Loucy (cell line): Measurements from ENCODE around the gene TESMIN.

ENCODE experiments used
- H2AFZ ChIP-seq: fragments of 200-600 bp; sonication (generic); 2 replicates; pipeline ENCODE4 v1.6.0; 2016; ENCODE audit warnings: antibody characterized with exemption, mild to moderate bottlenecking, low read length, moderate library complexity
- H3F3A ChIP-seq: fragments of 200-600 bp; 2 replicates; pipeline ENCODE4 v1.6.0; 2016; ENCODE audit warnings: antibody characterized with exemption, low read depth, mild to moderate bottlenecking
- H3K27me3 ChIP-seq: fragments of 200-600 bp; sonication (generic); 2 replicates; pipeline ENCODE4 v1.6.1; 2014; ENCODE audit warnings: low read length, mild to moderate bottlenecking; ENCODE audit not compliant: insufficient read depth, poor library complexity, severe bottlenecking
- H3K36me3 ChIP-seq: fragments of 200-600 bp; sonication (generic); 2 replicates; pipeline ENCODE4 v1.6.1; 2016; ENCODE audit warnings: low read length; ENCODE audit not compliant: insufficient read depth
- H3K4me1 ChIP-seq: fragments of 200-600 bp; sonication (generic); 2 replicates; pipeline ENCODE4 v1.5.1; 2014; ENCODE audit warnings: low read length, mild to moderate bottlenecking; ENCODE audit not compliant: insufficient read depth, poor library complexity, severe bottlenecking
- H3K4me2 ChIP-seq: fragments of 200-600 bp; sonication (generic); 2 replicates; pipeline ENCODE4 v1.6.0; 2014; ENCODE audit warnings: antibody characterized with exemption, low read length, low read depth, mild to moderate bottlenecking; ENCODE audit not compliant: poor library complexity, severe bottlenecking
- H3K4me3 ChIP-seq: fragments of 200-600 bp; sonication (generic); 2 replicates; pipeline ENCODE4 v1.5.1; 2014; ENCODE audit warnings: low read length, mild to moderate bottlenecking, mixed read lengths; ENCODE audit not compliant: poor library complexity, severe bottlenecking
- H3K79me2 ChIP-seq: fragments of 200-600 bp; sonication (generic); 2 replicates; pipeline ENCODE4 v1.6.1; 2014; ENCODE audit warnings: low read length; ENCODE audit not compliant: insufficient read depth
- H3K9ac ChIP-seq: fragments of 200-600 bp; sonication (generic); 2 replicates; pipeline ENCODE4 v1.6.0; 2014; ENCODE audit warnings: mild to moderate bottlenecking, low read depth, low read length, moderate library complexity; ENCODE audit not compliant: poor library complexity, severe bottlenecking
- H3K9me2 ChIP-seq: fragments of 200-600 bp; sonication (generic); replicated peaks from 2 replicates; pipeline ENCODE4 v1.6.1; 2016; ENCODE audit warnings: low read depth, low read length, mixed read lengths
- H3K9me3 ChIP-seq: fragments of 200-600 bp; sonication (generic); 2 replicates; pipeline ENCODE4 v1.6.1; 2014; ENCODE audit warnings: mild to moderate bottlenecking, antibody characterized with exemption, low read length, low read depth; ENCODE audit not compliant: insufficient read depth
- H4K20me1 ChIP-seq: fragments of 200-600 bp; sonication (generic); 2 replicates; pipeline ENCODE4 v1.6.0; 2014; ENCODE audit warnings: antibody characterized with exemption, low read length, mild to moderate bottlenecking; ENCODE audit not compliant: insufficient read depth, poor library complexity, severe bottlenecking
- EZH2phosphoT487 ChIP-seq: fragments of 200-600 bp; IDR thresholded peaks from 2 replicates; pipeline ENCODE4 v1.6.1; 2018; ENCODE audit warnings: antibody characterized with exemption, mild to moderate bottlenecking, moderate library complexity, borderline replicate concordance
- TF ChIP-seq, protein P1 (sequence below): fragments of 200-600 bp; sonication (generic); conservative IDR thresholded peaks from 2 replicates; pipeline ENCODE4 v1.5.1; 2014; ENCODE audit warnings: mild to moderate bottlenecking, antibody characterized with exemption, low read length

TESMIN gene

DNA sequence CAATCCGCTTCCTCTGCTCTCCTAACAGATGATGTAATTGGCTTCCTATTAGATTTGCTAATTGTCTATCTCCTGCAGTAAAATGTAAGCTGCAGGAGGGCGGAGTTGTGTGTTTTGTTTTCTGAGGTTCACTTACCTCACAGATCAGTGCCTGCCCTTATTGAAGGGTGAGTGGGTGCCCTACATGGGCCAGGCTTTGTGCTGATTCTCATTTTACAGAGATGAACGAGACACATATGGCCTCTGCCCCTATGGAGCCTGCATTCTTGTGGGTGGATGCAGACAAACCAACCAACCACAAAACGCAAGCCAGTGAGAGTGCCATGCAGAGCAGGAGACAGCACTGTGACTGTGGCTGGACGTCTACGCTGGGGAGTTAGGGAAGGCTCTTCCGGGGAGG lies 9.9 kb downstream of the TESMIN start:
- no peak overlapping the region for H3K4me3 ChIP-seq

DNA sequence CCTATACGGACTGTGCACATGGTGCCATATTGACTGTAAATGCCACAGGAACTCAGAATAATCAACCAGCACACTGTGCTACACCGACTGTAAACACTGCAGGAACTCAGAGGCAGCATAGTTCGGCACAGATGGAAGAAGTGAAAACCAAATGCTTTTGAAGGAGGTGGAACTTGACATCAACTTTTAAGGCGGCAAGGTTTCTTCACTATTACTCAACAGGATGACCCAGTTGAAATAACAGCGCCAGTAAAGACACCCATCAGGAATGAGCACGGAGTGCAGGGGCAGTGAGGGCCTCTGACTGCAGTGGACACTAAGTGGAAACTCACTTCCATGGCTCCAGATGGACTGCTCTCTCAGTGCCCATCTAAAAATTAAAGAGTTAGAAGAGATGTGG lies 15.7 kb downstream of the TESMIN start:
- no peaks in the 10 kb centered on the region for H4K20me1 ChIP-seq
- no peak overlapping the region for H3K9ac ChIP-seq
- H3K27me3 ChIP-seq = no peaks in the 10 kb centered on the region
- no peak overlapping the region for H3K4me2 ChIP-seq
- H3K4me1 ChIP-seq = no peaks in the 10 kb centered on the region
- no peaks in the 10 kb centered on the region for H3K9me3 ChIP-seq
- no peak overlapping the region for H3K4me3 ChIP-seq
- no peaks in the 10 kb centered on the region for H3K79me2 ChIP-seq
- no peaks in the 10 kb centered on the region for H3F3A ChIP-seq
- H3K36me3 ChIP-seq = no peaks in the 10 kb centered on the region
- TF ChIP-seq, protein P1, sequence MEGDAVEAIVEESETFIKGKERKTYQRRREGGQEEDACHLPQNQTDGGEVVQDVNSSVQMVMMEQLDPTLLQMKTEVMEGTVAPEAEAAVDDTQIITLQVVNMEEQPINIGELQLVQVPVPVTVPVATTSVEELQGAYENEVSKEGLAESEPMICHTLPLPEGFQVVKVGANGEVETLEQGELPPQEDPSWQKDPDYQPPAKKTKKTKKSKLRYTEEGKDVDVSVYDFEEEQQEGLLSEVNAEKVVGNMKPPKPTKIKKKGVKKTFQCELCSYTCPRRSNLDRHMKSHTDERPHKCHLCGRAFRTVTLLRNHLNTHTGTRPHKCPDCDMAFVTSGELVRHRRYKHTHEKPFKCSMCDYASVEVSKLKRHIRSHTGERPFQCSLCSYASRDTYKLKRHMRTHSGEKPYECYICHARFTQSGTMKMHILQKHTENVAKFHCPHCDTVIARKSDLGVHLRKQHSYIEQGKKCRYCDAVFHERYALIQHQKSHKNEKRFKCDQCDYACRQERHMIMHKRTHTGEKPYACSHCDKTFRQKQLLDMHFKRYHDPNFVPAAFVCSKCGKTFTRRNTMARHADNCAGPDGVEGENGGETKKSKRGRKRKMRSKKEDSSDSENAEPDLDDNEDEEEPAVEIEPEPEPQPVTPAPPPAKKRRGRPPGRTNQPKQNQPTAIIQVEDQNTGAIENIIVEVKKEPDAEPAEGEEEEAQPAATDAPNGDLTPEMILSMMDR = no peak
- no peak for TF ChIP-seq EZH2phosphoT487
- H2AFZ ChIP-seq = no peak overlapping the region
- no peaks in the 10 kb centered on the region for H3K9me2 ChIP-seq

More for the DNA sequence above, 9.9 kb downstream of the TESMIN start:
- no peaks in the 10 kb centered on the region for H4K20me1 ChIP-seq
- H3K27me3 ChIP-seq = no peaks in the 10 kb centered on the region
- no peak for TF ChIP-seq EZH2phosphoT487
- TF ChIP-seq, protein P1 = no peak
- H3K4me2 ChIP-seq = no peak overlapping the region
- no peak overlapping the region for H2AFZ ChIP-seq
- H3F3A ChIP-seq = no peaks in the 10 kb centered on the region
- no peaks in the 10 kb centered on the region for H3K9me2 ChIP-seq
- no peaks in the 10 kb centered on the region for H3K36me3 ChIP-seq
- H3K4me1 ChIP-seq = no peaks in the 10 kb centered on the region
- no peak overlapping the region for H3K9ac ChIP-seq
- no peaks in the 10 kb centered on the region for H3K9me3 ChIP-seq
- no peaks in the 10 kb centered on the region for H3K79me2 ChIP-seq

DNA sequence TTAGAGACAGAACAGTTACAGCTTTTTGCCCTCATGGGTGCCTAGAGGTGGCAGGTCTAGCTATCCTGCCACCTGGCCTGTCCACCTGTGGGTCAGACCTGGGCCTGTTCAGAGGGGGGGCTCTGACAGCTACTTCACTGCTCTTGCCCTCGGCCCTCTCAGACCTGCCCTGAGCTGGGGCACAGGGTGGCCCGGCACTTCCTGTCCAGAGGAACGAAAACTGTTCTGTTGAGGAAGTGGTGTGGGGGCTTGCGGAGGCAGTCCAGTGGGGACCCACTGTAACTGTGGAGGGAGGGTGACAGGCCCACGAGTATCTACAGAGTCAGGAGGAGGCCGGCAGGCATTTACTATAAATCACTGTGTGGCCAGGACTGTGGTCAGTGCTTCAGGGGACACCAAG lies 16.2 kb downstream of the TESMIN start:
- H3K79me2 ChIP-seq = no peaks in the 10 kb centered on the region
- H3K9me3 ChIP-seq = no peaks in the 10 kb centered on the region
- no peak overlapping the region for H3K9ac ChIP-seq
- H3F3A ChIP-seq = no peaks in the 10 kb centered on the region
- no peak overlapping the region for H3K4me2 ChIP-seq
- no peak for TF ChIP-seq EZH2phosphoT487
- TF ChIP-seq, protein P1 = no peak
- no peaks in the 10 kb centered on the region for H3K4me1 ChIP-seq
- no peaks in the 10 kb centered on the region for H3K36me3 ChIP-seq
- no peak overlapping the region for H2AFZ ChIP-seq
- no peaks in the 10 kb centered on the region for H4K20me1 ChIP-seq
- H3K27me3 ChIP-seq = no peaks in the 10 kb centered on the region
- no peaks in the 10 kb centered on the region for H3K9me2 ChIP-seq
- H3K4me3 ChIP-seq = no peak overlapping the region
